Measurements from ENCODE around the gene KNTC1.
"Not testable (repeated sequence)": the region's sequence is repeated elsewhere in the genome, so short reads cannot be mapped to it uniquely, and the experiment has no call there.

The KNTC1 gene

DNA sequence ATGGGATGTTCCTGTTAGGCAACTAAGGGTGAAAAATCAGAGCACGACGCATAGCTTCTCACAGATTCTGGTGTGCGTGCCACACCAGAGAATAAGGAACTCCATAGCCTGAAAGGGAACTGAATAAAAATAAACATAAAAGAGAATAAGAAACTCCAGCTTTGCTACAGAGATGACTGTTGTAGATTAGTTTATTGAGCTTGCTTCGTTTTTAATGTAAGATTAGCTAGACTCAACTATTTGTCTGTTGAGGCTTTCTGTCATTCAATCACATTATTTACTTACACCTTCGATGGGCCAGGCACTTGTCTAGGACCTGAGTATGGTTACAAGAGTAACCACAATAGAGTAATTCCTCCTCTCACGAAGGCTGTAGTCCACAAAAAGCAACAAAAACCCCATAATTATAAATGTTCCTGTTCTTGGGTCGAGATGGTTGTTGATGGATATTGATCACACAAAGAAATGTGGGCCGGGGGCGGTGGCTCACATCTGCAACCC lies 25.5 kb upstream of the KNTC1 start:
- H3K4me1 Mint-ChIP-seq: peaks cover 54% of the 10 kb centered on the region
- peak; percentile 34 for ATAC-seq
- no peaks in the 10 kb centered on the region for H3K9me3 Mint-ChIP-seq
- peak overlapping the region; percentile 99 for H3K4me3 Mint-ChIP-seq
- H3K27ac Mint-ChIP-seq: peak overlapping the region; percentile 97
- H3K27me3 Mint-ChIP-seq: no peaks in the 10 kb centered on the region
- H3K36me3 Mint-ChIP-seq: peaks cover 21% of the 10 kb centered on the region

- no peak for ATAC-seq
- Mint-ChIP-seq H3K4me1 (peaks cover 43% of the 10 kb centered on the region), H3K4me3 (no peak overlapping the region), H3K36me3 (peaks cover 25% of the 10 kb centered on the region), H3K27ac (peak overlapping the region; percentile 97), H3K9me3 (no peaks in the 10 kb centered on the region), H3K27me3 (no peaks in the 10 kb centered on the region)
Measured at GRCh38 chr12:122503147-122503751, 23.8 kb upstream of the KNTC1 start.

DNA sequence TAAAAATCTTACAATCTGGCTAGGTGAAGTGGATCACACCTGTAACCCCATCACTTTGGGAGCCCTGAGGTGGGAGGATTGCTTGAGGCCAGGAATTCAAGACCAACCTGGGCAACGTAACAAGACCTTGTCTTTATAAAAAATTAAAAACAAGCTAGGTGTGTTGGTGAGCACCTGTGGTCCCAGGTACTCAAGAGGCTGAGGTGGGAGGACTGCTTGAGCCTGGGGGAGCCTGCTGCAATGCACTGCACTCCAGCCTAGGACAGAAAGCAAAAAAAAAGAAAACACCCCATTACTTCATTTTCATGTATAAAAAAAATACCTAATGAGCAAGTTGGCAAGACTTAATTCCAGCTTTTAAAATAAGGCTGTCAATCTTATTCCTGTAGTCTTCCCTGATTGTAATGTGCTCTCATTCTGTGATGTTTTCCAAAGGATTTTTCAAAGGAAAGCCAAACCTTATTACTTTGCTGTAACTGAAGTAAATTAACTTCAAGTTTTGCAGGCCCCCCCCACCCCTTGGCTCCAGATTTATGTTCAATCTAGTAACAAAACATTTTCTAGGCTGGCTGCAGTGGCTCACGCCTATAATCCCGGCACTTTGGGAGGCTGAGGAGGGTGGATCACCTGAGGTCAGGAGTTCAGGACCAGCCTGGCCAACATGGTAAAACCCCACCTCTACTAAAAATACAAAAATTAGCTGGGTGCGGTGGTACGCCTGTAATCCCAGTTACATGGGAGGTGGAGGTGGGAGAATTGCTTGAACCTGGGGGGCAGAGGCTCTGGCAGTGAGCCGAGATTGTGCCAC lies 23.1 kb upstream of the KNTC1 start:
- Mint-ChIP-seq H3K27me3 (no peaks in the 10 kb centered on the region), H3K4me1 (peaks cover 36% of the 10 kb centered on the region), H3K4me3 (no peak overlapping the region), H3K9me3 (no peaks in the 10 kb centered on the region), H3K36me3 (peaks cover 25% of the 10 kb centered on the region), H3K27ac (peak overlapping the region; percentile 97)
- ATAC-seq: no peak

GRCh38 chr12:122505419-122506051 lies 21.5 kb upstream of the KNTC1 start:
- H3K4me3 Mint-ChIP-seq: no peak overlapping the region
- peaks cover 27% of the 10 kb centered on the region for H3K36me3 Mint-ChIP-seq
- H3K9me3 Mint-ChIP-seq: no peaks in the 10 kb centered on the region
- peaks cover 24% of the 10 kb centered on the region for H3K4me1 Mint-ChIP-seq
- H3K27ac Mint-ChIP-seq: no peak overlapping the region
- no peaks in the 10 kb centered on the region for H3K27me3 Mint-ChIP-seq
- ATAC-seq: no peak

DNA sequence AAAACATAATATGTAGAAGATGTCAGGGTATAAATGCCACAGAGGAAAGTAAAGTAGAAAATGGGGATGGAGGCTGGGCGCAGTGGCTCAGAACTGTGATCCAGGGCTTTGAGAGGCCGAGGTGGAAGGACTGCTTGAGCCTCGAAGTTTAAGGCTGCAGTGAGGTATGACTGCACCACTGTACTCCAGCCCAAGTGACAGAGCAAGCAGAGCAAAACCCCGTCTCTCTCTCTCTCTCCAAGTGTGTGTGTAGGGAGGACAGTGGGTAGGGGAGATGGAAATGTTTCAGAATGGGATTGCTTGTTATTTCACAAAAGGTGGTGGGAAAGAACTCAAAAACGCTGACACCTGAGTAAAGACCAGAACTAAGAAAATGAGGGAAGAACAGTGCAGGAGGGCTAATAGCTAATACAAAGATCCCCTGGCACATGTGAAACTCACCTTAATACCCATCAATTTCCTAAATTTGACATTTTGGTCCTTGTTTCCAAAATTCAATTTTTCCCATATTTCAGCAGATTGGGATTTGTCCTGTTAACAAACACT lies 20.6 kb upstream of the KNTC1 start:
- no peak for ATAC-seq
- Mint-ChIP-seq H3K4me3 (no peak overlapping the region), H3K4me1 (peaks cover 16% of the 10 kb centered on the region), H3K27ac (no peak overlapping the region), H3K27me3 (no peaks in the 10 kb centered on the region), H3K9me3 (no peaks in the 10 kb centered on the region), H3K36me3 (peaks cover 33% of the 10 kb centered on the region)

DNA sequence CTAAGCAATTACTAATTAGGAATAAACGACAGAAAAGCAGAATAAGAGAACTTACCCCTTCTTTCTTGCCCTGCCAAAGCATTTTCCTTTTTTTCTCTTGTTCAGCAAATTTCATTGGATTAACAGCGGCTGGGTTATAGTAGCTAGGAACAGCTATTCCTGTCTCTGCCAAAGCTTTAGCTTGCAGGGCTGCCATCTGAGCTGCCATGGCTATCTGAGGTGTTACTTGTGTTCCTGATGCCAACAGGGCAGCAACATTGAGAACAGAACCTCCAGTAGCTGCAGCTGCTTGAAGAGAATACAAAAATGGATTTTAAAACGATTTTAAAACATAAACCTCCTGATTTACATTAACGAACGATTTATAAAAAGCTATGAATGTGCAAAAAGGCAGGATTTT lies 18.9 kb upstream of the KNTC1 start:
- no peaks in the 10 kb centered on the region for H3K27me3 Mint-ChIP-seq
- peaks cover 5% of the 10 kb centered on the region for H3K4me1 Mint-ChIP-seq
- no peak overlapping the region for H3K27ac Mint-ChIP-seq
- peaks cover 41% of the 10 kb centered on the region for H3K36me3 Mint-ChIP-seq
- ATAC-seq: no peak
- H3K9me3 Mint-ChIP-seq: no peaks in the 10 kb centered on the region
- no peak overlapping the region for H3K4me3 Mint-ChIP-seq

GRCh38 chr12:122513028-122513427 lies 14.0 kb upstream of the KNTC1 start:
- H3K27me3 Mint-ChIP-seq, H3K4me3 Mint-ChIP-seq, H3K27ac Mint-ChIP-seq, H3K4me1 Mint-ChIP-seq, ATAC-seq, H3K9me3 Mint-ChIP-seq: not testable (repeated sequence)
- peaks cover 65% of the 10 kb centered on the region for H3K36me3 Mint-ChIP-seq

GRCh38 chr12:122513660-122514059 lies 13.4 kb upstream of the KNTC1 start:
- Mint-ChIP-seq H3K36me3 (peaks cover 69% of the 10 kb centered on the region), H3K27me3 (no peaks in the 10 kb centered on the region), H3K27ac (peak overlapping the region; percentile 8), H3K9me3 (no peaks in the 10 kb centered on the region), H3K4me1 (peaks cover 6% of the 10 kb centered on the region), H3K4me3 (no peak overlapping the region)
- ATAC-seq: no peak

GRCh38 chr12:122515275-122515674 lies 11.8 kb upstream of the KNTC1 start:
- H3K27me3 Mint-ChIP-seq: no peaks in the 10 kb centered on the region
- H3K36me3 Mint-ChIP-seq: peaks cover 74% of the 10 kb centered on the region
- H3K27ac Mint-ChIP-seq: no peak overlapping the region
- H3K4me1 Mint-ChIP-seq: peaks cover 12% of the 10 kb centered on the region
- H3K4me3 Mint-ChIP-seq: no peak overlapping the region
- H3K9me3 Mint-ChIP-seq: no peaks in the 10 kb centered on the region
- no peak for ATAC-seq

DNA sequence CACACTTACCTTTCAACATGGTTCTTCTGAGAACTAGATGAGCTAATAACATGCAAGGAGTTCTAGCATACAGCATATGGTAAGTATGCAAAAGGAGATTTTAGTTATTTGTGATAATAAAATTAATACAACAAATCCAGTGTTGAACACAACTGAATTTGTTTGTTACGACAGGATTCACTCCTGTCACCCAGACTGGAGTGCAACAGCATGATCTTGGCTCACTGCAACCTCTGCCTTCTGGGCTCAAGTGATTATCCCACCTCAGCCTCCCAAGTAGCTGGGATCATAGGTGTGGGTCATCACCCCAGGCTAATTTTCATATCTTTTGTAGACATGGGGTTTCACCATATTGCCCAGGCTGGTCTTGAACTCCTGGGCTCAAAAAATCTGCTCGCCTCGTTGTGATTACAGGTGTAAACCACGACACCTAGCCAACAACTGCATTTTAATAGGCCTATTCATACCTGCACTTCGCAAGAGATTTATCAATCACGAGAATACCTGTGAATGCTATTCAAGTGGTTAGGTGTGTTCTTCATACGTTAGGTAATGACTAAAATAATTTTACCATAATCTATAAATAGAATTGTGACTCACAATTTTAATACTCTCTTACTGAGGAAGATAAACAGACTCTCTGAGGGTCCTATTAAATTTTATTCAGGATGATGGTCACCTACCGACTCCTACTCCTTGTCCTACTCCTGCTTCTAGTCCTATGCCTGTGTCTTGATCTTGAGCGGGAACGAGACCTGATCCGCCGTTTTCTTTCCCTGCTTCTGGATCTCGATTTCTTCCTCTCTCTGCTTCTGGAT lies 10.3 kb upstream of the KNTC1 start:
- peaks cover 18% of the 10 kb centered on the region for H3K4me1 Mint-ChIP-seq
- peaks cover 80% of the 10 kb centered on the region for H3K36me3 Mint-ChIP-seq
- H3K27me3 Mint-ChIP-seq: no peaks in the 10 kb centered on the region
- ATAC-seq: no peak
- H3K9me3 Mint-ChIP-seq: no peaks in the 10 kb centered on the region
- no peak overlapping the region for H3K4me3 Mint-ChIP-seq
- peak overlapping the region; percentile 36 for H3K27ac Mint-ChIP-seq

- no peak for ATAC-seq
- H3K36me3 Mint-ChIP-seq: peaks cover 75% of the 10 kb centered on the region
- H3K4me1 Mint-ChIP-seq: peaks cover 18% of the 10 kb centered on the region
- H3K27me3 Mint-ChIP-seq: no peaks in the 10 kb centered on the region
- peak overlapping the region; percentile 36 for H3K27ac Mint-ChIP-seq
- no peak overlapping the region for H3K4me3 Mint-ChIP-seq
- H3K9me3 Mint-ChIP-seq: no peaks in the 10 kb centered on the region
Measured at GRCh38 chr12:122517877-122518276, 9.2 kb upstream of the KNTC1 start.

GRCh38 chr12:122518908-122519307 lies 8.1 kb upstream of the KNTC1 start:
- Mint-ChIP-seq H3K4me3 (no peak overlapping the region), H3K27ac (no peak overlapping the region), H3K36me3 (peaks cover 77% of the 10 kb centered on the region)

DNA sequence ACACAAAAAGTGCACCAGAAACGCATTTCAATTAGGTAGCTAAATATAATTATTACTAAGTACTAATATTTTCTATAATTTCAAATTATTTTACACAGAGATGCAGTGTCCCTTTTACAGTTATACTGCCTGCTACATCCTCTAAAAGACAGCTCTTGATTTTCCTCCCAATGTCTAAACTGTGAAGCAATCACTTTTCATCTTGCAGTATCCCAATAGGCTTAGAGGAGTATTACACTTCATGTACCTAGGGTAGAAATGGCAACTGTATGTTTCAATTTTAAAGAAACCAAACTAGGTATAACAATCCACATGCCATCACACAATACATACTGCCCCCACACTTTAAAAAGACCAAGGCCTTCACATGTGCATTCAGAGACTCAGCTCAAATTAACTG lies 7.6 kb upstream of the KNTC1 start:
- H3K36me3 Mint-ChIP-seq: peaks cover 72% of the 10 kb centered on the region
- H3K4me3 Mint-ChIP-seq: no peak overlapping the region
- no peak overlapping the region for H3K27ac Mint-ChIP-seq
- no peak for ATAC-seq
- no peaks in the 10 kb centered on the region for H3K27me3 Mint-ChIP-seq
- H3K9me3 Mint-ChIP-seq: no peaks in the 10 kb centered on the region
- peaks cover 33% of the 10 kb centered on the region for H3K4me1 Mint-ChIP-seq

More at GRCh38 chr12:122518908-122519307, 8.1 kb upstream of the KNTC1 start:
- Mint-ChIP-seq H3K9me3 (no peaks in the 10 kb centered on the region), H3K27me3 (no peaks in the 10 kb centered on the region), H3K4me1 (peaks cover 28% of the 10 kb centered on the region)
- ATAC-seq: no peak

GRCh38 chr12:122520676-122521075 lies 6.4 kb upstream of the KNTC1 start:
- peaks cover 44% of the 10 kb centered on the region for H3K4me1 Mint-ChIP-seq
- H3K9me3 Mint-ChIP-seq: no peaks in the 10 kb centered on the region
- no peak overlapping the region for H3K27ac Mint-ChIP-seq
- H3K36me3 Mint-ChIP-seq: peaks cover 69% of the 10 kb centered on the region
- no peaks in the 10 kb centered on the region for H3K27me3 Mint-ChIP-seq
- no peak overlapping the region for H3K4me3 Mint-ChIP-seq
- ATAC-seq: no peak

GRCh38 chr12:122523280-122523679 lies 3.8 kb upstream of the KNTC1 start:
- Mint-ChIP-seq H3K9me3 (no peaks in the 10 kb centered on the region), H3K36me3 (peaks cover 48% of the 10 kb centered on the region), H3K4me3 (no peak overlapping the region), H3K4me1 (peaks cover 38% of the 10 kb centered on the region), H3K27me3 (no peaks in the 10 kb centered on the region), H3K27ac (no peak overlapping the region)
- ATAC-seq: no peak

All from stimulated activated memory B cell treated with anti-CD40 and anti-IgM and Interleukin-4, amounts not matched to agents 10 μg/mL and 1 μg/mL and 100 μg/mL, for 72 hours (primary cell).